Measurements from ENCODE around the gene TRIO.

- TF ChIP-seq EZH2 (IDR thresholded peaks at IDR 0.05; ENCODE audit: borderline replicate concordance, low read depth, low read length, severe bottlenecking) (no peak), CTCF (IDR thresholded peaks at IDR 0.05; ENCODE audit: borderline replicate concordance, extremely low read depth, low read length, poor library complexity, severe bottlenecking) (no peak)
Observed at GRCh38 chr5:14380712-14381111, 237.6 kb downstream of the TRIO start.
